Measurements from ENCODE around the gene IGFLR1. TPM values are rescaled to one million over a fixed set of nuclear protein-coding genes. Genes with fewer than 3 reads are reported as not detected.

Gene IGFLR1, protein sequence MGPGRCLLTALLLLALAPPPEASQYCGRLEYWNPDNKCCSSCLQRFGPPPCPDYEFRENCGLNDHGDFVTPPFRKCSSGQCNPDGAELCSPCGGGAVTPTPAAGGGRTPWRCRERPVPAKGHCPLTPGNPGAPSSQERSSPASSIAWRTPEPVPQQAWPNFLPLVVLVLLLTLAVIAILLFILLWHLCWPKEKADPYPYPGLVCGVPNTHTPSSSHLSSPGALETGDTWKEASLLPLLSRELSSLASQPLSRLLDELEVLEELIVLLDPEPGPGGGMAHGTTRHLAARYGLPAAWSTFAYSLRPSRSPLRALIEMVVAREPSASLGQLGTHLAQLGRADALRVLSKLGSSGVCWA
- total RNA-seq (2022; extraction: Qiagen RNA extraction): 11.5 to 12.9 TPM (median 11.8 TPM) in 5 replicates

DNA sequence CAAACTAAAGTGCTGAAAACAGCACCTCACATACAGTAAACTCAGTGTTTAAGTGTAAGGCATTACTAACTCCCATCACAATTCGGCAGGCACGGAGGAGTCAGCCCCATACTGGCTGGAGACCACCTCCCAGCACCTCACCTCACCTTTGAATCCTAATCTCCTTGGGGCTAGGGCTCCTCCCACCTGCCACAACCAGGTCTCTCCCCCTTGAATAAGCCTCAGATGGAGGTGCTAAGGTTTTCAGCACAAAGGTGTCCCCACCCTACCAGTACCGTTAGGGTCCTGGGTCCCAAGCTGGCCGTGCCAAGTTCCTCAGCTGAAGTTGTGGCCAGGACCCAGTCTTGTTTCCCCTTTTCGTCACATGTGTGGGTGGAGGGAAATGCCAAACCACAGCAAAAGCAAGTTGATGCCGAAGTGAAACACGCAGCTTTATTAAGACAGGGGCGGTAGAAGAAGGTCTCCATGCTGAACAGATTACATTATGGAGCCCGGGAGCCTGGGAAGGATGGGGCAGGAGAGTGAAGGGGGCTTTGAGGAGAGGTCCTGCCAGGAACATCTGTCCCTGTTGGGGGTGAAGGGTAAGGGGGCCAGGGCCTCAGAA lies at the start of gene IGFLR1:
Gene IGFLR1, minus strand, starts transcription at position 332 of the 604 bp plus-strand sequence. CDS start 1,272 bp downstream, outside the sequence.

DNA sequence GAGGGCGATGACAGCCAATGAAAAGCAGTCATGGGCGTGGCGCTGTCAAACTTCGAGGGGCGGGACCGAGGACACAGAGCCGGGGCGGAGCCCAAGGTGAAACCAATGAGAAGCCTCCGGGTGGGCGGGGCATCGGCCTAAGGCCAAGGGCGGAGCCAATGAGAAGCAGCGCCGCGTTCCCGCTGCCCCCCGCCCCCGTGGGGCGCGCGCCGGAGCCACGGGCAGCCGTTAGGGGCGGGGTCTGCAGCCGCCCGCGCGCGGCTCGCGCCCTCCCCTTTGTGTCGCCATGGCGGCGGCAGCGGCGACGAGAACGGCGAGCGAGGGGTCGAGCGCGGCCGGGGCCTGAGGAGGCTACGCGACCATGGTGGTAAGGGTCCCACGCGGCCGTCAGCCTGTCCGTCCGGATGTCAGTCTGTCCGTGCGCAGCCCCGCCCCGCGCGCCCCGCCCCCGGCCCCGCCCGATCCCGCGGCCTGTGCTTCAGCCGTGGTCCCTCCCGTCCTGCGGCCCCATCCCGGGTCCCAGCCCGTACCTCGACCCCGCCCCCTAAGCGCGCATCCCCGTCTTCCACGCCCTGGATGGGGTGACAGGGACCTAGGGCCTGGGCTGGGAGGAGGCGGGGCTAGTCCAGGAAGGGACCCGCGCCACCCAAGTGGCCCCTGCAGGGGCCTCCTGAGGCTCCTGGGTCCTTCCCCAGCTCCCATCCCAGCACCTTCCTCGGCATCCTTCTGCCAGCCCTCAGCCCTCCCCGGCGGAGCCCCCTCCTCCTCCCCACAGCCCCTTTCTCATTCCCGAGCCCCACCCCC lies 33.2 kb upstream of the IGFLR1 start, which contains the start of gene ARHGAP33:
Gene ARHGAP33, plus strand, starts transcription at position 267 of the 804 bp plus-strand sequence. Its CDS starts 95 bp downstream, at position 362.

DNA sequence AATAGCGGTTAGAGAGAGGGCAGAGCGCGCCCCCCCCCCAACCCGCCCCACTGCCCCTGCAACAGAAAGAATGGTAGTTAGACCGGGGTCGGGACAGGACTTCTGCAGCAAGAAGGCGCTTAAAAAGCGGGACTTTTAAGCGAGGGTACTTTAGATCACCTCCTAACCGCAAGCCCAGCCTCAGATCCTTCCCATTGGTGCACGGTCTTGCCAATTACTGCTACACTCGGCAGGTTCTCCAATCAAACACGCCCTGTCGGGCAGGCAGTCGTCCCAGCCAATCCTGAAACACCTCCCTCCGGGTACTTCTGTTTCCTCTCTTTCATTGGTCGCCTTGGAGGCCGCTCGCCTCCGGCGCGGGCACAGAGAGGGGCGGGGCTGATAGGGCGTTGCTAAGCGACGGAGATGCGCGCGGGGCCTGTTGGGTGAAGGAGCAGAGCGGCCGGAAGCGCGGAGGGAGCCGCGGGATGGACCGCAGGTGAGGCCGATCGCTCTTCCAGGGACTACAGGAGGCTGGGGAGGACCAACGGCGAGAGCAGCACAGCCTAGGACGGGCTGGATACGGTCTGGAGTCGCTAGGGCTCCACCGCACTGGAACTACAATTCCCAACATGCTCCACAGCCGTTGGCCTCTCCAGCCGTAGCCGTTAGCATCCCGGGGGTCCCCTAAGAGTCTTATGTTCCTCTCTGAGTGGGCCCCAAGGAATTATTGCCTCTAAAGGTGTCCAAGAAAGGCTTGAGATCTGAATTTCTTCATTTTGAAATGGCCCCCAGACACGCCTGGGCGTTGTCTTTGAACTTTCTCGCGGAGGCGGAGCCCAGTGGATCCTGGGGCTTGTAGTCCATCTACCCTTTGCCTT lies 15.7 kb upstream of the IGFLR1 start, which contains the start of gene PROSER3:
Gene PROSER3, plus strand, starts transcription at position 428 of the 860 bp plus-strand sequence. Its CDS starts 40 bp downstream, at position 468.

DNA sequence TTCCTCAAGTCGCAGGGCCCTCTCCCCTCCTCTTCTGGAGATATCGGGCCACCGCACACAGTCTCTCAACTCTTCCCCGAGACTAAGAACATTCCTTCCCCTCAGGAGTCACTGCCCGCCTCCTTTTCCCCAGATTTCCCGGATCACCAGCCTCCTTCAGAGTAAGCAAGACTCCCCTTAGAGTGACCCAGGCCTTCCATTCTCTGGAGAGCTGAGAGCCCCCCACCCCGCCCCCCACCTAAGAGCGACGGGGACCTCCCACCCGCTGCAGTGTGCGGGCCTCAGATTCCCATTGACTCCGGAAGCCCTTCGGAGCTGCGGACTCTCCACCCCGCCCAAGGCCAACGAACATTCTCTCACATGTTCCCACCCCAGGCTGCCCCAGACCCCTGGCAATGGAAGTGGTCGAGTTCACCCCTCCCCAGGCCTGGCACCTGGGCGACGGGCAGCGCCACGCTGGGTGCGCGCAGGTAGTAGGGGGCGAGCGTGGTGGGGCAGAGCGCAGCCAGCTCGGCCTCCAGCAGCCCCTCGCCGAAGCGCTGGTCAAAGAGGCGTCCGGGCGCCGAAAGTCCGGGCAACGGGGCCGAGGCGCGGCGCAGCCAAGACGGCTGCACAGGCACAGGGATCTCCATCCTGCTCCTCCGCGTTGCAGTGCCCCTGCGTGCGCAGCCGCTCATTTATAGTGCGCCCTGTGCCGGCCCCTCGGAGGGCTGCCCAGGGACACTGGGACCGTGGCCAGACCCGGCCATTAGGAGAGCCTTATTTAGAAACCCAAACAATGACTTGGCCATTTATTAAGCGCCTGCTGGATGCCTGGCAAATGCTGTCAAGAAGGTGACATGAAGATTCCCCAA lies 14.4 kb upstream of the IGFLR1 start, which contains the start of gene HSPB6:
Gene HSPB6, minus strand, starts transcription at position 653 of the 854 bp plus-strand sequence. Its CDS starts 21 bp downstream, at position 632.

DNA sequence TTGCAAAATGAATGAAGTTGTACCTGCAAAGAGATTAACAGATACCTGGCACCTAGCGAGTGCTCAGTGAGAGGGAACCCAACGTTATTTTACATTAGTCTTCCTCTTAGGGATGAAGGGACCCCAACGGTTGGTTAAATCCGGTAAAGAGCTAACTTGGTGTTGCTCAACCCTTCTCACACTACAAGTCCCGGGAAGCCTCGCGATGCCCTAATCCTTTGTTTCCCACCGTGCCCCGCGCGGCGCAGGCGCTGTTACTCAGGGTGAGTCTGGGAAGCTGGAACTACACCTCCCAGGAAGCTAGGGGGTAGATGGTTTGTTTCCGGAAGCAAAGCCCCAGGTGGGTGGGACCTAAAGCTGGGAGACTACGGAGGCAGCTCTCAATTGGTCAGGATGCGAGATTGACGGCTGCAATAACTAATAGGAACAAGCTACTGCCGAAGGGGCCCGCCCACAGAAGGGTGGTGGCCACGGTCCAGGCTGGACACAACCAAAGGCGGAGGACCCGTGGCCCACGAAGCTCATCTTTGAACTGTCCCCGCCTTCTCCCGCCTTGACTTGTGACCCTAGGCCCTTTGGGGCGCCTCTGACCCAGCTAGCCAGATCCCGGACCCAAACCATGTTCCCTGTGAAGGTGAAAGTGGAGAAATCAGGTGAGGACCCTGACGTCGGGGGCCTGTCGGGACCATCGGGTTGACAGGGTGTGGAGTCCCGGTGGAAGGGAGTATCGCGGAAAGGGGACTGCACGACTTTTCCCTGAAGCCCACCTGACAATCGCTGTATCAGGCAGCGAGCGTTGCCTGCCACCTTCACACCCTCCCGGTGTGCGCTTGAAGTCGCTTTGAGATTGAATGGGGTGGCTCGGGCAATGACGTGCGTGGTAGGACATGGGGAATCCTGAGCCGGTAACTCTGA lies 6.1 kb upstream of the IGFLR1 start, which contains the start of gene LIN37:
Gene LIN37, plus strand, starts transcription at position 471 of the 915 bp plus-strand sequence. Its CDS starts 149 bp downstream, at position 620.

DNA sequence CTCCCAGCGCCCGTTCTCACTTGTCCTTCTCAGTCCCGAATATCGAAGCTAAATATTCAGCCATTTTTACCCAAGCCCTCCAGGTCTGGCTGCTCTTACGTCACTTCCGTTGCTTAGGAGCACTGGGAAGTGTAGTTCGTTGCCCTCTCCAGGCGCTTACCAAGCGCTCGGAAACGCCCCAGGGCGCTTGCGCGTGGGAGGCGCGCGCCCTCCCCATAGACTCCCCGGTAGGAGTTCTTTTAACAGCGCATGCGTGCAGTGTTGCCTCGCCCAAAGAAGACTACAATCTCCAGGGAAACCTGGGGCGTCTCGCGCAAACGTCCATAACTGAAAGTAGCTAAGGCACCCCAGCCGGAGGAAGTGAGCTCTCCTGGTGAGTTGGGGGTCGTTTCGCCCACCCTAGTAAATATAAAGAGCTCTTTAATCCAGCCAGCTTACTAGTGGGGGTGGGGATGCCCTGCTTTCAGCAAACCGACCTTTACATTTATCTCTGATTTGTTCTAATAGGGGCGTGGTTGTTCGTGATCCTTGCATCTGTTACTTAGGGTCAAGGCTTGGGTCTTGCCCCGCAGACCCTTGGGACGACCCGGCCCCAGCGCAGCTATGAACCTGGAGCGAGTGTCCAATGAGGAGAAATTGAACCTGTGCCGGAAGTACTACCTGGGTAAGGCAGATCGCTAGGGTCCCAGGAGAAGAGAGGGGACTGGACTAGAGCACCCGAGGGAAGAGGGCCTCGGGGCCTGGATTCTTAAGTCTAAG lies 3.3 kb upstream of the IGFLR1 start, which contains the start of the genes PSENEN and U2AF1L4:
Gene PSENEN, plus strand, starts transcription at position 324 of the 759 bp plus-strand sequence. Its CDS starts 280 bp downstream, at position 604.
Gene U2AF1L4, minus strand, starts transcription at position 91 of the 759 bp plus-strand sequence. Its CDS starts 27 bp downstream, at position 64.

DNA sequence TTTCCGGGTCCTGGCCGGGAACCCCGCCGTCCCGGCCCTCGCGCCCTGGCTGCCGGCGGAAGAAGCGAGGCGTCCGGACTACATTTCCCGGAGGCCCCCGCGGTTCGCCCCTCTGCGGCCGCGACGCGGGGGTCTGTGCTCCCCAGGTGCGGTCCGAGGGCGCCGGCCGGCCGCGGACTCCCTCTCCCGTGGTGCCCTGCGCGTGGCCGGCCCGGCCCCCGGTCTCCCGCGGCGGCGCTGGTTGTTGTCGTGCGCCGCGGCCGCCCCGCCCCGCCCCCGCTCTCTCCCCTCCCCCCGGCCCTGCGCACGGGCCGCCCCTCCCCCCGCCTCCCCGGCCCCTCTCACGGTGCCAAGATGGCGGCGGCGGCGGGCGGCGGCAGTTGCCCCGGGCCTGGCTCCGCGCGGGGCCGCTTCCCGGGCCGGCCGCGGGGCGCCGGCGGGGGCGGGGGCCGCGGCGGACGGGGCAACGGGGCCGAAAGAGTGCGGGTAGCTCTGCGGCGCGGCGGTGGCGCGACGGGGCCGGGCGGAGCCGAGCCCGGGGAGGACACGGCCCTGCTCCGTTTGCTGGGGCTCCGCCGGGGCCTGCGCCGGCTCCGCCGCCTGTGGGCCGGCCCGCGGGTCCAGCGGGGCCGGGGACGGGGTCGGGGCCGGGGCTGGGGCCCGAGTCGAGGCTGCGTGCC lies 24.4 kb downstream of the IGFLR1 start, which contains the start of gene KMT2B:
Gene KMT2B, plus strand, starts transcription at position 339 of the 680 bp plus-strand sequence. Its CDS starts 16 bp downstream, at position 355.

DNA sequence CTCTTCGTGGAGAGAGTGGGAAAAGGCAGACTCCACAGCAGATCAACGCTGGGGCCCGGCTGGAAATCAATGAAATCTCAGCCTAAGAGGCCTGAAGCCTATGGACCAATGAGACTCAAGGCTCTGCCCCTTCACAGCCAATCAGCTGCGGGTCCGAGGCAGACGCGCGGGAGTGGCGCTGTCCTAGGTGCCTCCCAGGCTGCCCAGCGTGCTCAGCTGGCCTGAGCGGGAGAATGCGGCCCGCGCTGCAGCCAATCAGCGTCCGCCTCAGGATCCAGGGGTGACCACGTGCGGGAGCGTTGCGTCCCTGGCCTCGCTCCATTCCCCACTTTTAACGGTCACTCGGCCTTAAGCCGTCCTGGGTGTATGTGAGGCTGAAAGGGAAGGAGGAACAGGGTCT lies 38.0 kb downstream of the IGFLR1 start, which contains the start of gene ZBTB32:
Gene ZBTB32, plus strand, starts transcription at position 341 of the 400 bp plus-strand sequence. CDS start 10,069 bp downstream, outside the sequence.

Other genes with a start within 250 kb of the IGFLR1 start
- 33.8 to 45.0 TPM (median 35.0 TPM) in 5 replicates for gene DMKN, start 228.8 kb downstream of the IGFLR1 start, total RNA-seq (2022; extraction: Qiagen RNA extraction)
- gene SBSN, start 214.1 kb downstream of the IGFLR1 start, total RNA-seq (2022; extraction: Qiagen RNA extraction): 2.2 to 4.6 TPM (median 3.5 TPM) in 5 replicates
- 0.09 TPM in 1 of 5 replicates, not detected in the others for gene GAPDHS, start 209.0 kb downstream of the IGFLR1 start, total RNA-seq (2022; extraction: Qiagen RNA extraction)
- gene TMEM147, start 196.8 kb downstream of the IGFLR1 start, total RNA-seq (2022; extraction: Qiagen RNA extraction): 323 to 433 TPM (median 412 TPM) in 5 replicates
- 0.07 to 0.09 TPM in 2 of 5 replicates, not detected in the others for gene ATP4A, start 178.8 kb downstream of the IGFLR1 start, total RNA-seq (2022; extraction: Qiagen RNA extraction)
- not detected in 5 replicates for gene PMIS2, start 156.3 kb downstream of the IGFLR1 start, total RNA-seq (2022; extraction: Qiagen RNA extraction)
- gene HAUS5, start 129.7 kb downstream of the IGFLR1 start, total RNA-seq (2022; extraction: Qiagen RNA extraction): 13.0 to 16.4 TPM (median 14.9 TPM) in 5 replicates
- 147 to 203 TPM (median 195 TPM) in 5 replicates for gene RBM42, start 113.4 kb downstream of the IGFLR1 start, total RNA-seq (2022; extraction: Qiagen RNA extraction)
- gene ETV2, start 100.7 kb downstream of the IGFLR1 start, total RNA-seq (2022; extraction: Qiagen RNA extraction): 1.5 to 3.3 TPM (median 2.9 TPM) in 5 replicates
- 1,261 to 1,482 TPM (median 1,322 TPM) in 5 replicates for gene COX6B1, start 94.1 kb downstream of the IGFLR1 start, total RNA-seq (2022; extraction: Qiagen RNA extraction)
- gene UPK1A, start 75.9 kb downstream of the IGFLR1 start, total RNA-seq (2022; extraction: Qiagen RNA extraction): 0.52 to 1.5 TPM (median 1.0 TPM) in 5 replicates
- not detected in 5 replicates for gene ZBTB32, start 37.9 kb downstream of the IGFLR1 start, total RNA-seq (2022; extraction: Qiagen RNA extraction)
- gene KMT2B, start 24.4 kb downstream of the IGFLR1 start, total RNA-seq (2022; extraction: Qiagen RNA extraction): 53.9 to 62.2 TPM (median 56.6 TPM) in 5 replicates
- 21.9 to 27.5 TPM (median 24.7 TPM) in 5 replicates for gene U2AF1L4, start 3.0 kb upstream of the IGFLR1 start, total RNA-seq (2022; extraction: Qiagen RNA extraction)
- 250 to 344 TPM (median 287 TPM) in 5 replicates for gene PSENEN, start 3.2 kb upstream of the IGFLR1 start, total RNA-seq (2022; extraction: Qiagen RNA extraction)
- 21.5 to 27.9 TPM (median 23.2 TPM) in 5 replicates for gene LIN37, start 6.1 kb upstream of the IGFLR1 start, total RNA-seq (2022; extraction: Qiagen RNA extraction)
- 0.14 to 0.35 TPM (median 0.29 TPM) in 5 replicates for gene HSPB6, start 14.6 kb upstream of the IGFLR1 start, total RNA-seq (2022; extraction: Qiagen RNA extraction)
- 19.6 to 32.1 TPM (median 24.2 TPM) in 5 replicates for gene PROSER3, start 15.7 kb upstream of the IGFLR1 start, total RNA-seq (2022; extraction: Qiagen RNA extraction)
- gene ARHGAP33, start 33.1 kb upstream of the IGFLR1 start, total RNA-seq (2022; extraction: Qiagen RNA extraction): 4.7 to 9.3 TPM (median 7.4 TPM) in 5 replicates
- gene PRODH2, start 70.4 kb upstream of the IGFLR1 start, total RNA-seq (2022; extraction: Qiagen RNA extraction): 0.15 to 0.36 TPM (median 0.25 TPM) in 5 replicates
- gene NPHS1, start 110.1 kb upstream of the IGFLR1 start, total RNA-seq (2022; extraction: Qiagen RNA extraction): 0.35 to 0.68 TPM (median 0.59 TPM) in 5 replicates
- gene KIRREL2, start 114.5 kb upstream of the IGFLR1 start, total RNA-seq (2022; extraction: Qiagen RNA extraction): 0.43 to 0.63 TPM (median 0.50 TPM) in 5 replicates
- 68.9 to 98.3 TPM (median 90.2 TPM) in 5 replicates for gene APLP1, start 126.1 kb upstream of the IGFLR1 start, total RNA-seq (2022; extraction: Qiagen RNA extraction)
- 5.2 to 6.5 TPM (median 6.3 TPM) in 5 replicates for gene NFKBID, start 158.1 kb upstream of the IGFLR1 start, total RNA-seq (2022; extraction: Qiagen RNA extraction)
- gene HCST, start 160.1 kb upstream of the IGFLR1 start, total RNA-seq (2022; extraction: Qiagen RNA extraction): 0.29 to 0.79 TPM (median 0.46 TPM) in 4 of 5 replicates, not detected in the other
- not detected in 5 replicates for gene TYROBP, start 165.8 kb upstream of the IGFLR1 start, total RNA-seq (2022; extraction: Qiagen RNA extraction)
- gene LRFN3, start 193.9 kb upstream of the IGFLR1 start, total RNA-seq (2022; extraction: Qiagen RNA extraction): 15.7 to 24.4 TPM (median 20.9 TPM) in 5 replicates

Measured in A549 treated with Hydrocortisone at 1 μM for 4 hours (cell line).